Brain microvascular endothelial cell (primary cell): Measurements from ENCODE around the gene TUBGCP6.

ENCODE experiments used
- DNase-seq: peaks from one replicate; pipeline ENCODE4 v3.0.0-alpha.2; 2020
- H3K27ac ChIP-seq: fragments of 250-450 bp; sonication (Bioruptor Pico); 2 replicates; pipeline ENCODE4 v1.5.1; 2020; ENCODE audit warnings: mild to moderate bottlenecking, moderate library complexity
- H3K27me3 ChIP-seq: fragments of 250-450 bp; sonication (Bioruptor Pico); replicated peaks from 2 replicates; pipeline ENCODE4 v1.5.1; 2020; ENCODE audit warnings: mild to moderate bottlenecking
- H3K36me3 ChIP-seq: fragments of 250-450 bp; sonication (Bioruptor Pico); replicated peaks from 2 replicates; pipeline ENCODE4 v1.5.1; 2020; ENCODE audit warnings: mild to moderate bottlenecking
- H3K4me3 ChIP-seq: 2 replicates; pipeline ENCODE4 v1.5.1; 2011; ENCODE audit warnings: low read depth, mild to moderate bottlenecking, control low read depth, low read length, moderate library complexity
- CTCF ChIP-seq: IDR thresholded peaks from 2 replicates; pipeline ENCODE4 v1.5.1; 2011; ENCODE audit warnings: low read depth, mild to moderate bottlenecking, moderate library complexity, low read length, control low read depth, inconsistent platforms; ENCODE audit errors: missing control alignments
- in situ Hi-C: cut with HindIII; loops from 2 replicates; pipeline ENCODE4 v1.10.0; 2017; ENCODE audit warnings: low sequenced_read_pairs, low pct_ligation_motif_present

TUBGCP6 gene

GRCh38 chr22:50242406-50242949 is 2.3 kb downstream of the TUBGCP6 start:
- Histone ChIP-seq H3K36me3 (peaks cover 9% of the 10 kb centered on the region), H3K27me3 (no peaks in the 10 kb centered on the region), H3K27ac (no peak overlapping the region), H3K4me3 (peak overlapping the region; percentile 33)
- no peak for TF ChIP-seq CTCF
- DNase-seq: no peak
- in situ Hi-C loops: no loop called here

- Histone ChIP-seq H3K36me3 (peaks cover 4% of the 10 kb centered on the region), H3K27me3 (no peaks in the 10 kb centered on the region), H3K4me3 (no peak overlapping the region), H3K27ac (no peak overlapping the region)
- no peak for DNase-seq
- in situ Hi-C loops: no loop called here
- TF ChIP-seq CTCF: no peak
These were observed 6.1 kb downstream of the TUBGCP6 start for GRCh38 chr22:50238755-50239154.

GRCh38 chr22:50236731-50237409 is 8.0 kb downstream of the TUBGCP6 start:
- DNase-seq: no peak
- in situ Hi-C loops: no loop called here
- H3K27ac ChIP-seq: no peak overlapping the region
- H3K4me3 ChIP-seq: no peak overlapping the region
- TF ChIP-seq CTCF: peak; percentile 71
- peaks cover 6% of the 10 kb centered on the region for H3K36me3 ChIP-seq
- H3K27me3 ChIP-seq: no peaks in the 10 kb centered on the region

- in situ Hi-C loops: no loop called here
- Histone ChIP-seq H3K27ac (no peak overlapping the region), H3K36me3 (peaks cover 12% of the 10 kb centered on the region), H3K4me3 (no peak overlapping the region), H3K27me3 (no peaks in the 10 kb centered on the region)
- no peak for TF ChIP-seq CTCF
- no peak for DNase-seq
These were observed 11.6 kb downstream of the TUBGCP6 start for GRCh38 chr22:50233223-50233622.

GRCh38 chr22:50232481-50233151 is 12.2 kb downstream of the TUBGCP6 start:
- no peak for DNase-seq
- Histone ChIP-seq H3K27ac (no peak overlapping the region), H3K36me3 (peaks cover 12% of the 10 kb centered on the region), H3K4me3 (no peak overlapping the region), H3K27me3 (no peaks in the 10 kb centered on the region)
- TF ChIP-seq CTCF: no peak
- in situ Hi-C loops: no loop called here
